Superior temporal gyrus (tissue), 1 donor: ENCODE data around the gene SLBP.

Experiments used
- DNase-seq: peaks from one replicate; pipeline ENCODE4 v3.0.0-alpha.2; 2016; ENCODE audit errors: extremely low spot score

SLBP gene

GRCh38 chr4:1655081-1655480, 57.0 kb downstream of the SLBP start:
- DNase-seq, result no peak

GRCh38 chr4:1654216-1654955, 57.7 kb downstream of the SLBP start:
- DNase-seq, result no peak

- no peak for DNase-seq
These were observed 58.3 kb downstream of the SLBP start for GRCh38 chr4:1653776-1654175.

- DNase-seq, result no peak
These were observed 60.0 kb downstream of the SLBP start for GRCh38 chr4:1652088-1652487.

GRCh38 chr4:1651609-1652008, 60.5 kb downstream of the SLBP start:
- DNase-seq, result no peak

- DNase-seq, result no peak
These were observed 63.2 kb downstream of the SLBP start for GRCh38 chr4:1648962-1649361.

- DNase-seq, result no peak
These were observed 64.7 kb downstream of the SLBP start for GRCh38 chr4:1647432-1647831.

- no peak for DNase-seq
These were observed 65.4 kb downstream of the SLBP start for GRCh38 chr4:1646690-1647089.

GRCh38 chr4:1644891-1645657, 67.0 kb downstream of the SLBP start:
- peak; percentile 83 for DNase-seq

GRCh38 chr4:1643971-1644735, 68.0 kb downstream of the SLBP start:
- DNase-seq, result no peak
